Measurements from ENCODE around the gene GNB2.
A peak's percentile ranks its signal among the peaks of the same experiment; 100 is the strongest.

GNB2 gene

DNA sequence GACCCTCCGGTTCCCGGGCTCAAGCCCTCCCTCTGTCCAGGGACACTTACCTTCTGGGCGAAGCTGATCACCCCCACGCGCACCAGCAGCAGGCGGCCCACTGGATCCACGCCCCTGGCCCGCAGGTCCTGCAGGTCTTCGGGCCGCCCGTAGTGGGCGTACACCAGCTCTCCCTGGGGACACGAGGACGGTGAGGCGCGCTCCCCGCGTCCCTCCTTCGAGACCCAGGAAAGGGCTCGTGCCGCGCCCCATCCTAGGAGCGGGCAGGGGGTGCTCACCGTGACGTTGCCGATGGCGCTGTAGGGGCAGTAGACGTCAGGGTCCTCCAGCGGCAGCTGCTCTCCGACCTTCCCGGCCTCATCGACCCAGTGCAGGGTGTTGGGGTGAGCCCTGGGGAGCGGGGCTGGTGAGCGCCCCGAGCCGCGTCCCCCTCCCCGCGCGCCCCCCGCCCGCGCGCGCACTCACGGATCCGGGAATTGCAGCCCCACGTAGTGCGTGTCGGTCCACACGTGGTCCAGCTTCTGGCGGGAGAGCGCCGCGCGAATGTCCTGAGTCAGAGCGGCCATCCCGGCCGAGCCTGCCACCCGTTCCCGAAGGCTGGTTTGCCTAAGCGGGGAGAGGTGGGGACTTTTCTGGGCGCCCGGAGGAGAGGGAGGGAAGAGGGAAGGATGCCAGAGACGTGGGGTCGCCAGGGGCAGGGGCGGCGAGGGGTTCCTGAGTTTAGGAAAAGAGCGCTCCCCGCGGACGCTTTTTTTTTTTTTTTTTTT is 40.4 kb upstream of the GNB2 start:
- Histone ChIP-seq H3K27ac (peak overlapping the region; percentile 62 to 91 (median 84); a peak in 21 of 22 replicates), H3K27me3 (no peaks in the 10 kb centered on the region), H3K9ac (peak overlapping the region; percentile 73 to 90 (median 84)), H3K4me2 (peak overlapping the region; percentile 83 to 95 (median 92)), H3K4me1 (peaks cover 5 to 54% (median 49%) of the 10 kb centered on the region in 10 experiments; a peak in 19 of 20 replicates), H3K9me3 (replicated peaks in 1 of 11) (no peaks in the 10 kb centered on the region), H4K20me1 (no peaks in the 10 kb centered on the region), H3K4me3 (peak overlapping the region; percentile 62 to 80 (median 76)), H3K36me3 (peaks cover 0 to 25% (median 8%) of the 10 kb centered on the region in 11 experiments; a peak in 14 of 22 replicates)
- TF ChIP-seq Cebpa-rat (IDR thresholded peaks at IDR 0.05), result no peak

DNA sequence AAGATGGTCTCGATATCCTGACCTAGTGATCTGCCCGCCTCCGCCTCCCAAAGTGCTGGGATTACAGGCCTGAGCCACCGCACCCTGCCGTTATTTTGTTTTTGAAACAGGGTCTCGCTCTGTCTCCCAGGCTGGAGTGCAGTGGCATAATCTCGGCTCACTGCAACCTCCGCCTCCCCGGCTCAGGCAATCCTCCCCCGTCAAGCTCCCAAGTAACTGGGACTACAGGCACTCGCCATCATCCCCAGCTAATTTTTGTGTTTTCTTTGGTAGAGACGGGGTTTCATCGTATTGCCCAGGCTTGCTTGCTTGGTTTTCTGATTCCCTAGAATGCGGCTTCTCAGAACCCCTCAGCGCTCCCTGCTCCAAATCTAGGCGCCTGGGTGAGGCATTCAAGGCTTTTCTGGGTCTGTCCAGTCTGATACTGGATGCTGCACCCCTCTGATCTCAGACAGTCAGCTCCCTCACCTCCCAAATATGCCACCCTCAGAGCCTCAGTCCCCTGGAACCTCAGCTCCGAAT is 33.5 kb upstream of the GNB2 start:
- no peaks in the 10 kb centered on the region for H3K27me3 ChIP-seq
- no peaks in the 10 kb centered on the region for H3K36me3 ChIP-seq
- TF ChIP-seq Cebpa-rat (IDR thresholded peaks at IDR 0.05), result no peak

DNA sequence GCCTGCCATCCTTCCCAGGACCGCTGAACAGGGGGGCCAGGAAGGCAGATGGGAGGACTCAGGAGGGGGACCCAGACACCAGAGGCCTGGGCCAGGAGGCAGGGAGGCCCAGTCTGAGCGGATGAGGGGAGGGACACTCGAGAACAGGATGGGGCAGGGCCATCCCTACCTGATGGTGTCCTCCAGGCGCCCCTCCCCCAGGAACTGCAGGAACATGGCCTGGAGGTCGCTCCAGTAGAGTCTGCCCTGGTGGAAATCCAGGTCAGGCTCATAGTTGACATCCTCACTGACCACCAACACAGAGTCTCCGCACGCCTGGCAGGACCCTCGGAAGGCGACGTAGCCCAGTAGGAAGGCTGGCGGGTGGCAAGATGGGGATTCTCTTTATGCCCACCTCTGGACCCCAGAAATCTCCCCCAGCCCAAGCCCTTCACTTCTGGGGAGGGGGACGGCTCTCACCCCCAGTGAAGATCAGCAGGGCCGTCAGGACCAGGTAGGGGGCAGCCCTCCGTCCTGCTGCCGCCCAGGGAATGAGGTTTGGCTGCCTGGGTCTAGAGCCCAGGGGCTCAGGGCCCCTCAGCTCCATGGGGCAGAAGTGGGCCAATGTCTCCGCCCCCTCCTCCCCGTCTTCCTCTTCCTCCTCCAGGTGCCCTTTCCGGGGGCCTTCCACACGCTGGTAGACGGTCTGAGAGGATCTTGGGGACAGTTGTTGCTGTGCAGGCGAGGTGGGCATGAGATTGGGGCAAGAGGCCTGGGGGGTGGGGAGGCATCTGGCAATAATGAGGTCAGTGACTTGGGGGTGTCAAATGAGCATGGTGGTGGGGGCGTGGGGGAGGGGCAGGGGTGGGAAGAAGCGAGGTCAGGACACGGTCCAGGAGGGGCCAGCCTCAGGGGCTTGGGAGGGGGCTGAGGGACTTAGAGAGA is 32.8 kb upstream of the GNB2 start:
- TF ChIP-seq Cebpa-rat (IDR thresholded peaks at IDR 0.05), result no peak
- H3K27me3 ChIP-seq, result no peaks in the 10 kb centered on the region
- H3K4me3 ChIP-seq, result no peak overlapping the region
- H3K4me2 ChIP-seq, result no peak overlapping the region
- H3K9me3 ChIP-seq (replicated peaks in 1 of 11), result no peaks in the 10 kb centered on the region
- no peak overlapping the region; a peak in 1 of 22 replicates for H3K9ac ChIP-seq
- no peaks in the 10 kb centered on the region for H3K36me3 ChIP-seq
- H4K20me1 ChIP-seq, result no peaks in the 10 kb centered on the region
- peaks cover 4 to 18% (median 12%) of the 10 kb centered on the region in 10 experiments; a peak in 17 of 20 replicates for H3K4me1 ChIP-seq
- no peak overlapping the region for H3K27ac ChIP-seq

More for the DNA sequence above, 33.5 kb upstream of the GNB2 start:
- Histone ChIP-seq H3K4me2 (no peak overlapping the region), H3K9me3 (replicated peaks in 1 of 11) (no peaks in the 10 kb centered on the region), H3K4me3 (no peak overlapping the region), H4K20me1 (no peaks in the 10 kb centered on the region), H3K4me1 (peaks cover 4 to 18% (median 12%) of the 10 kb centered on the region in 10 experiments; a peak in 17 of 20 replicates), H3K27ac (no peak overlapping the region), H3K9ac (no peak overlapping the region)

DNA sequence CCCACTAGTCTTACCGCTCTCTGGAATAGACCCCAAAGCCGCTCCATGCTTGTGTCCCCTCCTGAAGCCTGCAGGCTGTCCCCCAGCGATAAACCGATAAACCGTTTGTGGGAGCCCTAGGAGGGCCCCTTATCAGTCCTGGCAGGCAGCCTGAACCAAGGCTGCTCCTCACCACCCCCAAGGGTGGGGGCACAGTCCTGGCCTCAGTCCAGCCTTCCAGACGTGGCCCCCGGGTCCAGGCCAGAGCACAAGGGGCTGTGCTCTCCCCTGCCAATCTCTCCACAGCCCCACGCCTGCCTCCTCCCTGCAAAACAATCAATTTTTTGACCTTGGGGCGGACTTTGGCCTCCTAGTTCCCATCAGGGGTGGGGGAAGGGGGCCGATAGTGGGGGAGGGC is 32.1 kb upstream of the GNB2 start, which contains the start of gene TFR2:
Gene TFR2 (minus strand): TSS at position 90 of the 397 bp plus-strand sequence. CDS start 43 bp downstream, at position 47.
- H3K4me3 ChIP-seq, result no peak within 1 kb of the TSS
- no peaks in the 10 kb centered on the region for H3K9me3 ChIP-seq (replicated peaks in 1 of 11)
- H3K4me1 ChIP-seq, result peaks cover 4 to 18% (median 12%) of the 10 kb centered on the region in 10 experiments; a peak in 17 of 20 replicates
- H3K36me3 ChIP-seq, result no peaks in the 10 kb centered on the region
- TF ChIP-seq Cebpa-rat (IDR thresholded peaks at IDR 0.05), result no peak
- no peak within 1 kb of the TSS; a peak in 1 of 22 replicates for H3K9ac ChIP-seq
- no peaks in the 10 kb centered on the region for H3K27me3 ChIP-seq
- H3K4me2 ChIP-seq, result peak within 1 kb of the TSS; percentile 38 to 75 (median 61); a peak in 21 of 22 replicates
- H4K20me1 ChIP-seq, result no peaks in the 10 kb centered on the region
- H3K27ac ChIP-seq, result no peak within 1 kb of the TSS

DNA sequence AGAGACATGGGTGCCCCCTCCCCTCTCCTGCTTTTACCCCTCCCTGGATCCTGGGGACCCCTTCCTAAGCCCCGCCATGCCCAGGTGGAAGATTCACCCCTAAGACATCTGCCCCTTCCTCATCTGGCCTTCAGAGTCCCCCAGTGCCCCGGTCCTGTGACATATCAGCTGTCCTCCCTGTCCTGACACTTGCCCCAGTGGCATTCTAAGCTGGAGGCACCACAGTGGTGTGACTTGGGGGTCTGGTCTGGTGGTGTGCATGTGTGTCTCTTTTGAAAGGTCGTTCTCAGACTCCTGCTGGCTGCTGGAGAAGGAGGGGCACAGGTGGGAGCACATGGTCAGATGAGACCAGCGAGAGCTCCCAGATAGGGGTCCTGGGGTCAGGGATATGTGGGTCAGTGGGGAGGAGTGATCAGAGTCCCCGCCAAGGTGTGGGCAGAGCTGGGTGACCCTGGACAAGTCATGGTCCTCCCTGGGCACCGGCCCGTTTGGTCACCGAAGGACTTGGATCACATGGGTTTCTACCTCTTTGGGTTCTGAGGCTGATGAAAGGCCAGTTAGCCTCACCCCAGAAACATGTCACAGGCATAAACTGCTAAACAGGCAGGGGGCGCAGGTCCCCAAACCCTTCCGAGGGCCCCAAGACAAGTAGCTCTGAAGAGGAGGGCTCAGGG is 31.5 kb upstream of the GNB2 start:
- no peak overlapping the region for H3K9ac ChIP-seq
- no peaks in the 10 kb centered on the region for H3K9me3 ChIP-seq (replicated peaks in 1 of 11)
- peak overlapping the region; percentile 38 to 75 (median 61); a peak in 21 of 22 replicates for H3K4me2 ChIP-seq
- no peaks in the 10 kb centered on the region for H3K36me3 ChIP-seq
- no peaks in the 10 kb centered on the region for H4K20me1 ChIP-seq
- no peak overlapping the region for H3K4me3 ChIP-seq
- H3K4me1 ChIP-seq, result peaks cover 4 to 18% (median 12%) of the 10 kb centered on the region in 10 experiments; a peak in 17 of 20 replicates
- no peak for TF ChIP-seq Cebpa-rat (IDR thresholded peaks at IDR 0.05)
- no peaks in the 10 kb centered on the region for H3K27me3 ChIP-seq
- H3K27ac ChIP-seq, result no peak overlapping the region

DNA sequence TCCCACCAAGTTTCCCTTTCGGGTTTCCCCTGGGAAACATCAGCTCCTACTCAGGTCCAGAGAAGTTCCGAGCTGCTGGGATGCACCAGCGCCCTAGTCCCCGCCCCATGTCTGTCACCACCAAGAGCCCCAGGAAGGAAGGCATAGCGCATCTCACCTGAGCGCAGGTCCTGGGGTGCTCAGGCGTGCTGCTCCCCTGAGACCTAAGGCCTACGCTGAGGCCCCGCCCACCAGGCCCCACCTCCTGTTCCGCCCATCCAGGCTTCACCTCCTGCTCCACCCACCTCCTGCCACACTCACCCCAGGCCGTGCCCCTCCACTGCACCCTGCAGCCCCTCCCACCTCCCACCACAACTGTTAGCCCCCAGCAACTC is 31.0 kb upstream of the GNB2 start:
- TF ChIP-seq Cebpa-rat (IDR thresholded peaks at IDR 0.05), result no peak
- H3K9me3 ChIP-seq (replicated peaks in 1 of 11), result no peaks in the 10 kb centered on the region
- H4K20me1 ChIP-seq, result no peaks in the 10 kb centered on the region
- no peak overlapping the region for H3K4me3 ChIP-seq
- no peaks in the 10 kb centered on the region for H3K36me3 ChIP-seq
- no peak overlapping the region for H3K27ac ChIP-seq
- H3K4me1 ChIP-seq, result peaks cover 4 to 18% (median 12%) of the 10 kb centered on the region in 10 experiments; a peak in 17 of 20 replicates
- H3K9ac ChIP-seq, result no peak overlapping the region
- no peaks in the 10 kb centered on the region for H3K27me3 ChIP-seq
- peak overlapping the region; percentile 38 to 75 (median 61); a peak in 21 of 22 replicates for H3K4me2 ChIP-seq

DNA sequence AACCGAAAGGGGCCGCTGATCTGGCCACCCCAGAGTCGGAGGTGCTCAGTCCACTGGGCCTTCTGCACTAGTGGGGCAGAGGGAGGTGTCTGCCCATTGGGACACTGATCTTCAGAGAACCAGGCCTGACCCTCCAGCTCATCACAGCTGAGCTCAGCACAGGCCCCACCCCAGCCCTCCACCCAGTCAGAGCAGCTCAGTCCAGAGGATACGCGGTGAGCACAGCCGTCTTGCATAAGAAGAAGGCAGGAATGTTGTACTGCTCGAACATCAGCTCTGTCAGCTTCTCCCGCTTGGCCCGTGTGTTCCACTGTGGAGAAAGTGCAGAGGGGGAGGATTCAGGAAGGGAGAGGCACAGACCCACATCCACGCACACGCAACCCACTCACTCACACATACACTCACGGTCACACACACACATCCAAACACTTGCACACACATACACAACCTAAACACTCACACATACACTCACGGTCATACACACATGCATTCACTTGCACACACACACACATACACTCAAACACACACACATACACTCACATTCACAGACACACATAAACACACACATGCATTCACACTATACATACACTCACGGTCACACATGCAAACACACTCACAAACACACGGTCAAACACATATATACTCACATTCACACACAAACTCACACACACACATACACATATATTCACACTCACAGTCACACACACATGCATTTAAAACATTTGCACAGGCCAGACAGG is 23.5 kb upstream of the GNB2 start:
- Histone ChIP-seq H3K9me3 (replicated peaks in 1 of 11) (no peaks in the 10 kb centered on the region), H3K9ac (no peak overlapping the region)

More for the DNA sequence above, 23.5 kb upstream of the GNB2 start:
- Histone ChIP-seq H3K4me2 (no peak overlapping the region), H3K4me3 (no peak overlapping the region), H3K27me3 (peaks cover 2 to 7% (median 6%) of the 10 kb centered on the region in 11 experiments; a peak in 17 of 22 replicates), H3K4me1 (peaks cover 0 to 5% (median 0%) of the 10 kb centered on the region in 10 experiments; a peak in 3 of 20 replicates), H4K20me1 (no peaks in the 10 kb centered on the region), H3K36me3 (no peaks in the 10 kb centered on the region), H3K27ac (no peak overlapping the region)
- TF ChIP-seq Cebpa-rat (IDR thresholded peaks at IDR 0.05), result no peak
